Activated CD4-positive, alpha-beta memory T cell treated with anti-CD3 and anti-CD28 coated beads for 36 hours (primary cell): ENCODE results near the gene JMJD8. TPM values are rescaled to one million over a fixed set of nuclear protein-coding genes. Genes with fewer than 3 reads are reported as not detected.

Experiments used
- CTCF ChIA-PET: fragments of 350-600 bp; sonication (Branson Sonifier 250); formaldehyde crosslinking; loops from one replicate; lab custom pipeline; 2021; ENCODE audit warnings: antibody characterized with exemption, inconsistent platforms; lab: Charles Lee
- POLR2A ChIA-PET: fragments of 350-600 bp; sonication (Branson Sonifier 250); formaldehyde crosslinking; loops from one replicate; lab custom pipeline; 2021; ENCODE audit warnings: antibody characterized with exemption; lab: Charles Lee
- DNase-seq: peaks from one replicate; pipeline ENCODE4 v3.0.0-alpha.2; 2020
- H3K27ac Mint-ChIP-seq: one replicate; pipeline ENCODE4 v1.8.0; 2021; ENCODE audit warnings: mixed read lengths
- H3K27me3 Mint-ChIP-seq: one replicate; pipeline ENCODE4 v1.8.0; 2021; ENCODE audit warnings: mixed read lengths
- H3K36me3 Mint-ChIP-seq: one replicate; pipeline ENCODE4 v1.8.0; 2021; ENCODE audit warnings: mixed read lengths
- H3K4me1 Mint-ChIP-seq: one replicate; pipeline ENCODE4 v1.8.0; 2021; ENCODE audit warnings: low read depth, mixed read lengths
- H3K4me3 Mint-ChIP-seq: one replicate; pipeline ENCODE4 v1.8.0; 2021; ENCODE audit warnings: mild to moderate bottlenecking, mixed read lengths
- H3K9me3 Mint-ChIP-seq: one replicate; pipeline ENCODE4 v1.8.0; 2021; ENCODE audit warnings: mixed read lengths
- intact Hi-C: fragments of 100-400 bp; cut with micrococcal nuclease; formaldehyde crosslinking; loops from one replicate; pipeline ENCODE4 v1.15.1; 2023
- total RNA-seq, 2 experiments: library from RNA; stranded (reverse); gene quantifications; one replicate each; pipeline ENCODE4 v1.2.3, GENCODE V29; 2021

Gene JMJD8
- total RNA-seq, 2 experiments from 2014 or later = 29.8 to 30.3 TPM

- POLR2A ChIA-PET = interaction anchor here (0.8 to 2.8 kb wide), 5 partner anchors 12 to 122 kb away, joined by 3 to 16 read pairs (median 4); partner anchors contain the start of genes METTL26, RHOT2 and STUB1
- CTCF ChIA-PET = interaction anchor here (0.6 to 1.3 kb wide), 11 partner anchors 8 to 421 kb away, joined by 3 to 13 read pairs (median 4); partner anchors contain the start of genes METTL26, RHOT2 and STUB1
- Mint-ChIP-seq H3K36me3 (peaks cover 1% of the 10 kb centered on the region), H3K27ac (peak overlapping the region; percentile 56), H3K27me3 (no peaks in the 10 kb centered on the region), H3K4me1 (peaks cover 19% of the 10 kb centered on the region), H3K4me3 (peak overlapping the region; percentile 79), H3K9me3 (no peaks in the 10 kb centered on the region)
- peak; percentile 71 for DNase-seq
- intact Hi-C loops = no loop called here
Observed at GRCh38 chr16:648071-648780, 35.9 kb downstream of the JMJD8 start.

- Mint-ChIP-seq H3K27me3 (no peaks in the 10 kb centered on the region), H3K36me3 (peaks cover 1% of the 10 kb centered on the region), H3K27ac (no peak overlapping the region), H3K4me3 (no peak overlapping the region), H3K4me1 (peaks cover 22% of the 10 kb centered on the region), H3K9me3 (no peaks in the 10 kb centered on the region)
- ChIA-PET CTCF (interaction anchor here (0.6 to 1.3 kb wide), 9 partner anchors 9 to 33 kb away, joined by 3 to 13 read pairs (median 4); partner anchors contain the start of genes METTL26, RHOT2 and STUB1), POLR2A (interaction anchor here (0.8 to 2.8 kb wide), 2 partner anchors 11 to 16 kb away, joined by 3 to 16 read pairs; partner anchors contain the start of gene METTL26)
- intact Hi-C loops = no loop called here
- no peak for DNase-seq
Observed at GRCh38 chr16:647173-647902, 36.8 kb downstream of the JMJD8 start.

- ChIA-PET CTCF (no interaction called here), POLR2A (no interaction called here)
- no peaks in the 10 kb centered on the region for H3K27me3 Mint-ChIP-seq
- DNase-seq = no peak
- H3K36me3 Mint-ChIP-seq = peaks cover 1% of the 10 kb centered on the region
- H3K27ac Mint-ChIP-seq = no peak overlapping the region
- intact Hi-C loops = no loop called here
- H3K9me3 Mint-ChIP-seq = no peaks in the 10 kb centered on the region
- H3K4me3 Mint-ChIP-seq = no peak overlapping the region
- peaks cover 22% of the 10 kb centered on the region for H3K4me1 Mint-ChIP-seq
Observed at GRCh38 chr16:646679-647172, 37.4 kb downstream of the JMJD8 start.

GRCh38 chr16:645852-646678, 38.1 kb downstream of the JMJD8 start:
- Mint-ChIP-seq H3K36me3 (peaks cover 1% of the 10 kb centered on the region), H3K27ac (no peak overlapping the region), H3K4me3 (no peak overlapping the region), H3K9me3 (no peaks in the 10 kb centered on the region), H3K4me1 (peaks cover 22% of the 10 kb centered on the region), H3K27me3 (no peaks in the 10 kb centered on the region)
- CTCF ChIA-PET = no interaction called here
- POLR2A ChIA-PET = no interaction called here
- intact Hi-C loops = no loop called here
- no peak for DNase-seq

GRCh38 chr16:644556-644955, 39.6 kb downstream of the JMJD8 start:
- H3K27me3 Mint-ChIP-seq = no peaks in the 10 kb centered on the region
- ChIA-PET POLR2A (no interaction called here), CTCF (no interaction called here)
- H3K4me3 Mint-ChIP-seq = no peak overlapping the region
- no peaks in the 10 kb centered on the region for H3K9me3 Mint-ChIP-seq
- peaks cover 1% of the 10 kb centered on the region for H3K36me3 Mint-ChIP-seq
- H3K27ac Mint-ChIP-seq = no peak overlapping the region
- intact Hi-C loops = no loop called here
- H3K4me1 Mint-ChIP-seq = peaks cover 15% of the 10 kb centered on the region
- no peak for DNase-seq

- no peaks in the 10 kb centered on the region for H3K9me3 Mint-ChIP-seq
- no peak for DNase-seq
- no peak overlapping the region for H3K27ac Mint-ChIP-seq
- H3K4me1 Mint-ChIP-seq = peaks cover 15% of the 10 kb centered on the region
- ChIA-PET CTCF (interaction anchor here (0.6 kb wide), 1 partner anchor 95 kb away, joined by 3 read pairs; no protein-coding TSS in a partner anchor), POLR2A (interaction anchor here (1.0 kb wide), 1 partner anchor 33 kb away, joined by 3 read pairs; the partner anchor contains the start of gene RHBDL1)
- intact Hi-C loops = no loop called here
- H3K36me3 Mint-ChIP-seq = no peaks in the 10 kb centered on the region
- H3K27me3 Mint-ChIP-seq = no peaks in the 10 kb centered on the region
- H3K4me3 Mint-ChIP-seq = peak overlapping the region; percentile 73
Observed at GRCh38 chr16:643050-643368, 41.1 kb downstream of the JMJD8 start.

GRCh38 chr16:642189-643049, 41.7 kb downstream of the JMJD8 start:
- Mint-ChIP-seq H3K9me3 (no peaks in the 10 kb centered on the region), H3K27me3 (no peaks in the 10 kb centered on the region), H3K4me3 (peak overlapping the region; percentile 73), H3K36me3 (no peaks in the 10 kb centered on the region), H3K4me1 (peaks cover 15% of the 10 kb centered on the region), H3K27ac (no peak overlapping the region)
- ChIA-PET CTCF (no interaction called here), POLR2A (interaction anchor here (0.7 to 1.0 kb wide), 2 partner anchors 33 to 63 kb away, joined by 3 read pairs; partner anchors contain the start of gene RHBDL1)
- intact Hi-C loops = no loop called here
- peak; percentile 49 for DNase-seq

GRCh38 chr16:641326-642188, 42.6 kb downstream of the JMJD8 start, which contains the start of gene MCRIP2:
MCRIP2 (plus strand) TSS chr16:641828; CDS start chr16:641992, 164 bp downstream.
- intact Hi-C loops = no loop called here
- H3K27ac Mint-ChIP-seq = no peak within 1 kb of the TSS

GRCh38 chr16:640614-641013, 43.5 kb downstream of the JMJD8 start:
- CTCF ChIA-PET = interaction anchor here (1.3 kb wide), 1 partner anchor 8 kb away, joined by 3 read pairs; the partner anchor contains the start of gene WDR90
- Mint-ChIP-seq H3K27me3 (peaks cover 3% of the 10 kb centered on the region), H3K9me3 (no peaks in the 10 kb centered on the region), H3K27ac (no peak overlapping the region), H3K4me1 (peaks cover 11% of the 10 kb centered on the region), H3K4me3 (no peak overlapping the region), H3K36me3 (peaks cover 4% of the 10 kb centered on the region)
- no peak for DNase-seq
- intact Hi-C loops = no loop called here
- POLR2A ChIA-PET = no interaction called here

More at GRCh38 chr16:641326-642188, 42.6 kb downstream of the JMJD8 start, which contains the start of gene MCRIP2:
- H3K4me1 Mint-ChIP-seq = peaks cover 11% of the 10 kb centered on the region
- no peaks in the 10 kb centered on the region for H3K9me3 Mint-ChIP-seq
- peaks cover 3% of the 10 kb centered on the region for H3K27me3 Mint-ChIP-seq
- ChIA-PET POLR2A (interaction anchor here (0.7 to 1.0 kb wide), 2 partner anchors 34 to 63 kb away, joined by 3 read pairs; partner anchors contain the start of gene RHBDL1), CTCF (no interaction called here)
- peak; percentile 82 for DNase-seq
- H3K36me3 Mint-ChIP-seq = peaks cover 3% of the 10 kb centered on the region
- H3K4me3 Mint-ChIP-seq = peak within 1 kb of the TSS; percentile 73

GRCh38 chr16:638836-639235, 45.3 kb downstream of the JMJD8 start:
- CTCF ChIA-PET = interaction anchor here (0.9 to 1.6 kb wide), 2 partner anchors 9 to 12 kb away, joined by 3 to 6 read pairs; no protein-coding TSS in a partner anchor
- Mint-ChIP-seq H3K27ac (no peak overlapping the region), H3K9me3 (no peaks in the 10 kb centered on the region), H3K27me3 (peaks cover 3% of the 10 kb centered on the region), H3K36me3 (peaks cover 4% of the 10 kb centered on the region), H3K4me1 (peaks cover 10% of the 10 kb centered on the region), H3K4me3 (no peak overlapping the region)
- POLR2A ChIA-PET = no interaction called here
- intact Hi-C loops = loop anchor here (5.0 kb wide), 1 partner anchor 98 kb away; no protein-coding TSS in a partner anchor
- no peak for DNase-seq
